ENCODE measurements around the gene APOBEC3F.
A peak's percentile ranks its signal among the peaks of the same experiment; 100 is the strongest.

APOBEC3F gene

DNA sequence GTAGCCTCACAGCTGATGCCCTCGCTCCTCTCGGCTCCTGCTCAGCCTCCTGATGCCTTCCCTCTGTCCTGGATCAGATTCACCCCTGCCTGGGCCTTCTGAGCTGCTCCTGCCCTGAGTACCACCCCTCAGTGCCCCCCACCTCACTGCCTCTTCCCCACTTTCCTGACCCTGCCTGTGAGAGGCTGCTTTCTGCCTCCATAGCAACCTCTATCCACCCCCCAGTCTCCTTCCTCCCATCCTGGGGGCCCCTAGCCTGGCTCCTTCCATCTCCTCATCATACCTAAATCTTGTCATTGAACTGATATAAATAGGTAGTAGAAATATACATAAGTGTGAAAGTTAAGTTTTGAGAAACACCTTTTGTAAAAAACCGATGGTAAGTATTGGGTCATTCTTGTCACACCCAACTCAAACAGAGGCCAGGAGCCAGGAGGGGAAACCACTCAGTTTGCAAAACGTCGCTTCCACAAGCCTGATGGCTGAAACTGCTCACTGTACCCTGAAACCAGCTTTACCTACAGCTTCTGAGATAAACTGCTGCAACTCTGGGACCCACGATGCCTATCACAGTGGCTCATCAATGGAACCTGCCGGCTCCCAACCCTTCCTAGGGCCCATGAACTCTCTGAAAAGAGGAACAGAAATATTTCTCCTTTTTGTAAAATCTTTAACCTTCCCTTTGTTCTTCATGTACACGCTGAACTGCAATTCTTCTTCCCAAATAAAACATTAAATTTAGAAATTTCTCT is 51.6 kb downstream of the APOBEC3F start:
- no peak for DNase-seq (ENCODE audit: low spot score)

GRCh38 chr22:39094717-39095389 is 54.2 kb downstream of the APOBEC3F start:
- no peak for DNase-seq (ENCODE audit: low spot score)

DNA sequence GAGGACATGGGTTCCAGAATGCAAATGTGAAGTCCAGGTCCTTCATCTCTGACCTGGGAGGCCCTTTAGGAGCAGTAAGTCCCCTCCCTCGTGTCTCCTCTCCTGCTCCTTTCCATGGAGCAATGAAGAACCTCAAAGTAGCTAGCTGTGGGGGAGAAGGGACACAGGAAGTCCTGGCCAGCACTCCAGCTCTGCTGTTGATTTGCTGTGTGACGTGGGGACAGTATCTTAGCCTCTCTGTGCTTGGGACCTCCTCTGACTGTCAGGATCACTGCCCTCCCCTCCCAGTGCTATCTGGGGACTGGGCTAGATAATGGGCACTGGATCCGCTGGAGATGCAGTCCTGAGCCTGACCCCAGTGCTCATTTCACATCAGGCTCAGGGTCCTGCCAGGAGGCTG is 55.3 kb downstream of the APOBEC3F start:
- DNase-seq (ENCODE audit: low spot score): no peak

- DNase-seq (ENCODE audit: low spot score): peak; percentile 14
Measured at GRCh38 chr22:39097098-39098020, 56.7 kb downstream of the APOBEC3F start, which contains the start of gene APOBEC3H. TSS of gene APOBEC3H (plus strand) at chr22:39097244. CDS start at chr22:39100279, 3,035 bp downstream.

- no peak for DNase-seq (ENCODE audit: low spot score)
Measured at GRCh38 chr22:39098026-39098425, 57.4 kb downstream of the APOBEC3F start.

DNA sequence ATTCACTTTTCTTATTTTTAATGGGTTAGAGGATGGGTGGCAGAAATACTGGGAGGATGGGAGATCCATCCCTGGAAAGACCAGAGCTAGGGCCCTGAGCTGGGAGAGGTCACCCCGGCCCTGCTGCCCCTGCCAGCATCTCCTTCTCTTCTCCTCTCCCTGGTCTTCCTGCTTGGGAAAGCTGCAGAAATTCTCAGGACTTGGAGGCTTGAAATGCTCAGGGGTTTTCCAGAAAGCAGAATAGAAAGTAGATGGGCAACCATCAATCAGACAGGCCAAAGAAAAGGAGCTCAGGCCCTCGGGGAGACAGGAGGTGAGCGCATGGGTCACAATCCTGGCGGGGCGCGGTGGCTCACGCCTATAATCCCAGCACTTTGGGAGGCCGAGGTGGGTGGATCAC is 57.9 kb downstream of the APOBEC3F start:
- no peak for DNase-seq (ENCODE audit: low spot score)

GRCh38 chr22:39101226-39101625 is 60.6 kb downstream of the APOBEC3F start:
- no peak for DNase-seq (ENCODE audit: low spot score)

- no peak for DNase-seq (ENCODE audit: low spot score)
Measured at GRCh38 chr22:39103431-39103830, 62.8 kb downstream of the APOBEC3F start.
